SKM-1 treated with dmso at 0.1 percent for 144 hours (cell line): ENCODE measurements around the gene ECT2.
"Not testable (repeated sequence)": the region's sequence is repeated elsewhere in the genome, so short reads cannot be mapped to it uniquely, and the experiment has no call there.

Experiments used
- DNase-seq: peaks from one replicate; lab custom pipeline; 2025; ENCODE audit not compliant: unreplicated experiment; lab: John Stamatoyannopoulos, UW

ECT2 gene

DNA sequence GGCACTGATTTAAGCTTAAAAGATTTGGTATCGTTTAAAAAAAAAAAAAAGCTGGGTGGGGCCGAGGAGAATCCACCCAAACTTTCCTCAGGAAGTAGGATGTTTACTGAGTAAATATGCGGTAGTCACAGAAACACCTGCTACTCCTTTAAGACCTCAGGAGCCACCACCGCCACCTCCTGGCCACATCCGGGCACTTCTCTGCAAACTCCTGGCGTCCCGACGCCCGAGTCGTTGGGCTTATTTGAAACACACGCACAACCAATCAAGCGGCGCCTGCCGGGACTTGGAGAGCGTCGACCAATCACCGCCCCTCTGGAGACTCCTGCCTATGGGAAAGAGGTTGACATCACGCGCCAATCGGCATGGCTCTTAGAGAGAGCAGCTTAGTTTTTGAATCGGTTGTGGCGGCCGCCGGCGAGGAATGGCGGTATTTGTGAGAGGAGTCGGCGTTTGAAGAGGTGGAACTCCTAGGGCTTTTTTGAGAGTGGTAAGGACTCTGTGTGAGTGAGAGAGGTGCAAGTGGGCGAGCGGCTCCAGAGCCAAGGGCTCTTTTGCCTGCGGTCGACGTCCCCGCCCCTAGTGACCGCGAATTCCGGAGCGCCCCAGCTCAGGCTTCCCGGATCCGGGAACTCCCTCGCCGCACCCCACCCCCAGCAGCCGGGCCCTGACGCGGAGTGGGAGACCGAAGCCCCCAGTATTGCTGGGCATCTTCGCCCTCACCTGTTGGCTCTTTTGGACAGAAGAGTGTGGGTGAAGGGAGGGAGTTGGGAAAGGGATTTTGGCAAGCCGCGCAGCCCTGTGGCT lies at the start of gene ECT2:
TSS of gene ECT2 (plus strand) at position 359 of the 807 bp plus-strand sequence. CDS start 3,805 bp downstream, outside the sequence.
- peak; percentile 99 for DNase-seq

GRCh38 chr3:172700936-172701455 lies 49.5 kb upstream of the ECT2 start:
- no peak for DNase-seq

DNA sequence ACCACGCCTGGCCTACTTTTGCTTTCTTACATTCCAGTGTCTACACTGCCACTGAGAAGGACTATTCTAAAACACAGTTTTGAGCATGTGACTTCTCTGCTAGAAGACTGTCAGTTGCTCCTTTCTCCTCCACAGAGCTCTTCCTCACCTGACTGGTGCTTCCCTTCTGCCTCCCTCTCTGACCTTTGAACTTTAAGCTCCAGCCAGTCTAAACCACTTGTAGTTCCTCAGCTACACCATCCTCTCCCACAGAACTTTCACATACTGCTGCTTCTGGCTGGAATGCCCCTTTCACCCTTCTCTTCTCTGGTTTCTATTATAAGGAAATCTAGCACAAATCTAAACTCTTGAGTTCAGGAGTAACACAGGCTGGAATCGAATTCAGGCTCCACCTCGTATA lies 48.8 kb upstream of the ECT2 start:
- peak; percentile 35 for DNase-seq

- no peak for DNase-seq
Measured at GRCh38 chr3:172702256-172702655, 48.3 kb upstream of the ECT2 start.

DNA sequence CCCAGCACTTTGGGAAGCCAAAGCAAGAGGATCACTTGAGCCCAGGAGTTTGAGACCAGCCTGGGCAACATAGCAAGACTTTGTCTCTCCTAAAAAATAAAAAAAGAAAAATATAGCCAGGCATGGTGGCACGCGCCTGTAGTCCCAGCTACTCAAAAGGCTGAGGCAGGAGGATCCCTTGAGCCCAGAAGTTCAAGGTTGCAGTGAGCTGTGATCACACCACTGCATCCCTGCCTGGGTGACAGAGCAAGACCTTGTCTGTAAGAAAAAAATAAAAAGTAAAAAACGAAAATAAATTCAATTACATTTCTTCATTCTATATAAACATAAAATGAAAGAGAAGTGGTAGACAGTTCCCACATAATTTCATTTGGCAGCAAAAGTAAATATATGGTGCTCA lies 47.8 kb upstream of the ECT2 start:
- not testable (repeated sequence) for DNase-seq

DNA sequence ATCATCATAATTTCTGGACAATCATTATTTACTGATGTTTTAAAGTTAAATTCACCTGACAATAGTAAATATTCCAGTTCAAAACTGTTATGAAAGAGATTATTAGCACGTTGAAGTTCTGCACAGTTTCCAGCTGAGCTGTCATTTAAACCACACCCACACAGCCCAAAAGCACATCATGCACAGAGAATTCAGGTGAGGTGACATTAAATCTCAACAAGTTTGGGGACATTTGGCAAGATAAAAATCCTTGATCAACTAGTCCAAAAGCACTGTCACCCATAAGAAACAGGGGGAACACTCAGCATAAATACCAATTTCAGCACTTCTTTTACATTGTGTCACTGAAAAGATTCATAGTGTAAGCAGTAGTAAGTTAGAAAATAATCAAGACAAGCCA lies 46.5 kb upstream of the ECT2 start:
- DNase-seq = no peak

DNA sequence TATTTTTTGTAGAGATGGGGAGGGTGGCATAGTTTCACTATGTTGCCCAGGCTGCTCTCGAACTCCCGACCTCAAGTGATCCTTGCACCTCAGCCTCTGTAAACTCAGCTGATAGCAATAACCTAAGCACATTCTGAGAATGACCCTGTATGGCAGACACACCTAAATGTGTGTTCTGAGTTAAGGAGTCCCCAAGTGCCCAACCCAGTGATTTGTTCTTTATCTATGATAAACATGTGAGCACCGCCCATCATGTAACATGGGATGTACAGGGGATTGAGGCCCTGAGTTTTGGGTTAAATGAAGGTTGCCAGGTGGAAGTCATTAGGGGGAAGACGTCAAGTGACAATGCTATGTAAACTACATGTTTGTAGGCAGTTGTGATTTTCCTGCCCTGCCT lies 45.4 kb upstream of the ECT2 start:
- no peak for DNase-seq

DNA sequence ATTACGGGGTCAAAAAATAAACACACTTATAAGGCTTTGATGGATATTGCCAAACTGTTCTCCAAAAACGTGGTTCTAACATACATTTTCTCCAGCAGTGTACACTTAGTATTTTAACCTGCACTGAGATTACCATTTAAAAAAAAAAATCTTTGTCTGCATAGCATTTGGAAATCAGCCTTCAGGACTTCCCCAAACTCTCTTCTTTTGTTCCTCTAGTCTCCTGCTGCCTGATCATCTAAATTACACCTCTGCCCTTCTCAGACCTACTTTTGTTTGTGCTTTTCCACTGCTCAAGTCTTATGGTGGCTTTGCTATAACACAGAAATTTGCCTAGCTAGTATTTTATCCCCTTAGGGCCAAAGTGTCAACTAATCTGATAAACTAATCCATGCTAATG lies 43.5 kb upstream of the ECT2 start:
- peak; percentile 20 for DNase-seq

- DNase-seq = no peak
Measured at GRCh38 chr3:172707967-172708366, 42.6 kb upstream of the ECT2 start.

DNA sequence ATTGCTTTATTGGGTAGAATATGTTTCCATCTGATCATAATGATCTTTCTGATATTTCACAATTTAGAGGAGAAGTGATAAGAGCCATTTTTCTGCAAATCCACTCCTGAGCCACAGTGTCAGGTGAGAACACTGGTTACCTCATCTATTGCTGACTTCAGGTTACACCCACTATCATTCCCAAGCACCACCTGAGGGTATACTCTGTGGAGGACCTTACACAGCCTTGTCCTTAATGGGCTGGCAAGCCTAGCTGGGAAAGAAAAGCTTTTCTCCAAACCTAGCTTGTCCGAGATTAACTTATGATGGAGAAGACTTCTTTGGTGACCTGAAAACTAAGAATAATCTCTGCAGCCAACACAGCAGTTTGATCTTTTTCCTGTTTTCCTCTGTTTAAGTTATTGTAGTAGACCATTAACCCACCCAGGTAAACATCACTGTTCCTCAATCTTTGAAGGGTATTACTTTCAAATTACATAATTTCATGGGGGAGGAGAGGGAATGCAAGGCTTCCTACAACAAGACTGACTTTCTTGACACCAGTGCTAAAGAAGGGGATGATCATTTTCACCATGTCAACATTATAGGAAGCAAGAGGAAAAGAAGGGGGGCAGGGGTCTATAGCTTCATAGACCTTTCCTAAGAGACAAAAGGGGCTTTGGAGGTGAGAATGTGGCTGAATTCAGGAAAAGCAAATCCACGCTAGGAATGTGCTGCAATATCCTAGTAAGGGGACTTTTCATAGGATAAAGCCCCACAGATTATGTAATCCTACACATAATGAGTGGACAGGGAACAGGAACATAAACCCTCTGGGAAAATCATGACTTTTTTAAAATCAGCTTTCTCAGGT lies 41.4 kb upstream of the ECT2 start:
- DNase-seq = no peak

- no peak for DNase-seq
Measured at GRCh38 chr3:172709774-172710663, 40.5 kb upstream of the ECT2 start.

- DNase-seq = peak; percentile 98
Measured at GRCh38 chr3:172710664-172711453, 39.7 kb upstream of the ECT2 start, which contains the start of gene NCEH1. TSS of gene NCEH1 (minus strand) at chr3:172711067. CDS start at chr3:172710984, 83 bp downstream.

- peak; percentile 69 for DNase-seq
Measured at GRCh38 chr3:172711454-172711795, 39.1 kb upstream of the ECT2 start.

GRCh38 chr3:172713316-172713715 lies 37.2 kb upstream of the ECT2 start:
- no peak for DNase-seq

DNA sequence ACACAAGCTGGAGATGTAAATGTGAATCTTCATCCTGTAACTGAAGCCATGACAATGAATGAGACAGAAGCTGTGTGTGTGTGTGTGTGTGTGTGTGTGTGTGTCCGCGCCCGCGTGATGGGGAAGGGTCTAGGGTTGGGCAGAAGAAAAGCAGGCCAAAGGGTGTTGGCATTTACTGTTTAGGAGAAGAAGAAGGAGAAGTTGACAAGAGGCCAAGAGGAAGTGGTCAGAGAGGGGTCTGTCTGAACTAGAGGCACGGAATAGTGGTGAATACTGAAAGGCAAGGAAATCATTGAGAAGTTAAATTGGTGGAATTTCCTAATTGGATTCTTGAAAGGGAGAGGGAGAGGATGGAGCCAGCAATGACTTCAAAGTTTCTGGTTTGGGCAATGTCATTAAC lies 34.0 kb upstream of the ECT2 start:
- peak; percentile 87 for DNase-seq

DNA sequence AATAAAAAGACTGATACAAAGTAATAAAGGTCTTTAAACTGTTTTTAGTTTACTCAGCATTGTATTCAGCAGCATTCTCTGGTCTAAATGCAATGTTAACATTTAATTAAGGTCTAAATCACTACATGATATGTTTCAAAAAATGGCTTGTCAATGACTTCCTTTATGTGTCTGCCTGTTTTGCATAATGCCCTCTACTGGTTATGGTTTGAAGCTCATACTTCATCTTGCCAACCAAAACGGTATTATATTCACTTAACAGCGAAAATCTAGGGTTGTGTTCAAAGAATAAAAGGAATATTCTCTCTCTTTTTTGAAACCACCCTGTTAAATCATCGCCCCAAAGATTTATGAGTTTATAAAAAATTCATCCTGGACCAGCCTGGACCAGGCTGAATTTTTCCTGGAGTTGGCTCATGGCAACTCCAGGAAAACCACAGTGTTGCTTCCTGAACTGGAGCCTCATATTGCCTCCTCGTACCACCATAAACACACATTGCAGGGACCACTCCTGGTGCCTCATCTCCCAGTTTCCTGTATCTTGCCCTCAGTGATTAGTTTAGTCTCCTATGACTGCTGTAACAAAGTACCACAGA lies 32.9 kb upstream of the ECT2 start:
- DNase-seq = peak; percentile 22

DNA sequence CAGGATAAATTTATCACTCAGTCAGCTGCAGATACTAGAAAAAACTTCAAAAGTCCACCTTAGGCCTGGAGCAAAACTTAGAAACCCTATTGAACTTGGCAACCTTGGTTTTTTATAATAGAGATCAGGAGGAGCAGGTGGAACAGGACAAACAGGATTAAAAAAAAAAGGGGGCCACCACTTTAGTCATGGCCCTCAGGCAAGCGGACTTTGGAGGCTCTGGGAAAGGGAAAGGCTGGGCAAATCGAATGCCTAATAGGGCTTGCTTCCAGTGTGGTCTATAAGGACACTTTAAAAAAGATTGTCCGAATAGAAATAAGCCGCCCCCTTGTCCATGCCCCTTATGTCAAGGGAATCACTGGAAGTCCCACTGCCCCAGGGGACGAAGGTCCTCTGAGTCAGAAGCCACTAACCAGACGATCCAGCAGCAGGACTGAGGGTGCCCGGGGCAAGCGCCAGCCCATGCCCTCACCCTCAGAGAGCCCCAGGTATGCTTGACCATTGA lies 27.9 kb upstream of the ECT2 start:
- not testable (repeated sequence) for DNase-seq

- DNase-seq = peak; percentile 30
Measured at GRCh38 chr3:172726380-172726779, 24.1 kb upstream of the ECT2 start.

- DNase-seq = no peak
Measured at GRCh38 chr3:172735014-172735413, 15.5 kb upstream of the ECT2 start.
